ENCODE results near the gene LRP10. TPM values are rescaled to one million over a fixed set of nuclear protein-coding genes. Genes with fewer than 3 reads are reported as not detected.
A peak's percentile ranks its signal among the peaks of the same experiment; 100 is the strongest.

Gene LRP10
- total RNA-seq, 4 donors from 2014 or later, result 82.3 to 151 (median 97.0) TPM

GRCh38 chr14:22887260-22887989, 15.9 kb downstream of the LRP10 start:
- H3K27me3 ChIP-seq, result no peaks in the 10 kb centered on the region
- peak overlapping the region in 2 of 4 donors; percentile 67 to 76 for H3K27ac ChIP-seq
- peaks cover 0 to 3% (median 0%) of the 10 kb centered on the region in 3 donors for H3K36me3 ChIP-seq
- no peaks in the 10 kb centered on the region for H3K9me3 ChIP-seq
- DNase-seq (ENCODE audit: low spot score in 2 of 2), result peak in 1 of 2 donors; percentile 25
- H3K4me3 ChIP-seq, result peak overlapping the region; percentile 39 to 65 (median 52)
- no peak for TF ChIP-seq POLR2A (IDR thresholded peaks at IDR 0.05)
- TF ChIP-seq CTCF (IDR thresholded peaks at IDR 0.05), result no peak
- TF ChIP-seq EP300 (IDR thresholded peaks at IDR 0.05), result no peak
- peaks cover 0 to 39% (median 15%) of the 10 kb centered on the region in 4 donors for H3K4me1 ChIP-seq
- 22 to 28% methylated on average over 11 of the region's 11 CpGs for WGBS, 2 donors

- DNase-seq (ENCODE audit: low spot score in 2 of 2), result no peak
- WGBS, 2 donors, result 88 to 100% methylated on average over 2 to 4 of the region's 5 CpGs
- H3K27me3 ChIP-seq, result no peaks in the 10 kb centered on the region
- peaks cover 0 to 33% (median 10%) of the 10 kb centered on the region in 4 donors for H3K4me1 ChIP-seq
- H3K36me3 ChIP-seq, result peaks cover 0 to 6% (median 0%) of the 10 kb centered on the region in 3 donors
- no peaks in the 10 kb centered on the region for H3K9me3 ChIP-seq
- H3K27ac ChIP-seq, result peak overlapping the region in 1 of 4 donors; percentile 76
- no peak for TF ChIP-seq CTCF (IDR thresholded peaks at IDR 0.05)
- no peak for TF ChIP-seq EP300 (IDR thresholded peaks at IDR 0.05)
- no peak for TF ChIP-seq POLR2A (IDR thresholded peaks at IDR 0.05)
- peak overlapping the region in 1 of 4 donors; percentile 61 for H3K4me3 ChIP-seq
Observed at GRCh38 chr14:22887990-22888378, 16.4 kb downstream of the LRP10 start.

- TF ChIP-seq EP300 (IDR thresholded peaks at IDR 0.05), result no peak
- no peak for TF ChIP-seq POLR2A (IDR thresholded peaks at IDR 0.05)
- TF ChIP-seq CTCF (IDR thresholded peaks at IDR 0.05), result no peak
- Histone ChIP-seq H3K4me3 (no peak overlapping the region), H3K9me3 (no peaks in the 10 kb centered on the region), H3K36me3 (peaks cover 0 to 6% (median 0%) of the 10 kb centered on the region in 3 donors), H3K27ac (peak overlapping the region in 1 of 4 donors; percentile 76), H3K27me3 (no peaks in the 10 kb centered on the region), H3K4me1 (peaks cover 0 to 26% (median 8%) of the 10 kb centered on the region in 4 donors)
- WGBS, 2 donors, result 82% methylated on average over 4 of the region's 4 CpGs
- DNase-seq (ENCODE audit: low spot score in 2 of 2), result no peak
Observed at GRCh38 chr14:22888662-22889061, 17.1 kb downstream of the LRP10 start.

- H3K4me3 ChIP-seq, result no peak overlapping the region
- H3K4me1 ChIP-seq, result peaks cover 0 to 25% (median 8%) of the 10 kb centered on the region in 4 donors
- 82 to 83% methylated on average over 1 of the region's 1 CpG for WGBS, 2 donors
Observed at GRCh38 chr14:22890416-22890815, 18.9 kb downstream of the LRP10 start.

More at GRCh38 chr14:22890416-22890815, 18.9 kb downstream of the LRP10 start:
- Histone ChIP-seq H3K27me3 (no peaks in the 10 kb centered on the region), H3K9me3 (no peaks in the 10 kb centered on the region), H3K27ac (no peak overlapping the region), H3K36me3 (peaks cover 0 to 6% (median 0%) of the 10 kb centered on the region in 3 donors)
- TF ChIP-seq POLR2A (IDR thresholded peaks at IDR 0.05) (no peak), EP300 (IDR thresholded peaks at IDR 0.05) (no peak), CTCF (IDR thresholded peaks at IDR 0.05) (no peak)
- no peak for DNase-seq (ENCODE audit: low spot score in 2 of 2)
